OCI-LY1 (cell line): ENCODE data around the gene CCNA1.

Source experiments
- H2AFZ ChIP-seq: fragments of 200-600 bp; sonication (generic), shearing (Covaris generic); 2 replicates; pipeline ENCODE4 v1.6.0; 2014; ENCODE audit warnings: antibody characterized with exemption, mild to moderate bottlenecking, low read length
- H3F3A ChIP-seq: fragments of 200-600 bp; sonication (generic), shearing (Covaris generic); 2 replicates; pipeline ENCODE4 v1.6.0; 2014; ENCODE audit warnings: mild to moderate bottlenecking, antibody characterized with exemption, low read length, moderate library complexity; ENCODE audit not compliant: insufficient read depth
- H3K27ac ChIP-seq: fragments of 200-600 bp; sonication (generic); 2 replicates; pipeline ENCODE4 v1.5.1; 2014; ENCODE audit warnings: low read length, mixed run types, mild to moderate bottlenecking, low read depth; ENCODE audit not compliant: poor library complexity, severe bottlenecking
- H3K27me3 ChIP-seq: fragments of 200-600 bp; sonication (generic); 2 replicates; pipeline ENCODE4 v1.6.0; 2014; ENCODE audit warnings: antibody characterized with exemption, mild to moderate bottlenecking, low read length, moderate library complexity; ENCODE audit not compliant: insufficient read depth
- H3K36me3 ChIP-seq: fragments of 200-600 bp; sonication (generic); 2 replicates; pipeline ENCODE4 v1.6.1; 2014; ENCODE audit warnings: mild to moderate bottlenecking, antibody characterized with exemption, low read length, moderate library complexity, mixed read lengths; ENCODE audit not compliant: insufficient read depth
- H3K4me1 ChIP-seq: fragments of 200-600 bp; sonication (generic); 2 replicates; pipeline ENCODE4 v1.5.1; 2014; ENCODE audit warnings: mild to moderate bottlenecking, low read length, moderate library complexity; ENCODE audit not compliant: insufficient read depth, severe bottlenecking
- H3K4me2 ChIP-seq: fragments of 200-600 bp; sonication (generic), shearing (Covaris generic); 2 replicates; pipeline ENCODE4 v1.6.1; 2014; ENCODE audit warnings: low read length
- H3K4me3 ChIP-seq: fragments of 200-600 bp; sonication (generic); 2 replicates; pipeline ENCODE4 v1.5.1; 2014; ENCODE audit warnings: low read length, low read depth, mild to moderate bottlenecking, mixed read lengths; ENCODE audit not compliant: poor library complexity, severe bottlenecking
- H3K79me2 ChIP-seq: fragments of 200-600 bp; shearing (Covaris generic); 2 replicates; pipeline ENCODE4 v1.6.1; 2016; ENCODE audit warnings: mixed run types, low read length, mixed read lengths; ENCODE audit not compliant: insufficient read depth
- H3K9ac ChIP-seq: fragments of 200-600 bp; sonication (generic), shearing (Covaris generic); 2 replicates; pipeline ENCODE4 v1.6.1; 2014; ENCODE audit warnings: mild to moderate bottlenecking, low read length, mixed read lengths
- H3K9me2 ChIP-seq: fragments of 200-600 bp; sonication (generic), shearing (Covaris generic); 2 replicates; pipeline ENCODE4 v1.6.1; 2014; ENCODE audit warnings: low read depth, mild to moderate bottlenecking, low read length, mixed read lengths
- H3K9me3 ChIP-seq: fragments of 200-600 bp; shearing (Covaris generic); 2 replicates; pipeline ENCODE4 v1.6.1; 2014; ENCODE audit warnings: low read length, mixed read lengths
- H4K20me1 ChIP-seq: fragments of 200-600 bp; sonication (generic), shearing (Covaris generic); 2 replicates; pipeline ENCODE4 v1.6.0; 2016; ENCODE audit warnings: mild to moderate bottlenecking, low read length; ENCODE audit not compliant: insufficient read depth
- CTCF ChIP-seq: fragments of 200-600 bp; sonication (generic), shearing (Covaris generic); IDR thresholded peaks from 2 replicates; pipeline ENCODE4 v1.5.1; 2017; ENCODE audit warnings: mild to moderate bottlenecking, antibody characterized with exemption, low read length, moderate library complexity, mixed read lengths
- EZH2 ChIP-seq: fragments of 200-600 bp; sonication (generic), shearing (Covaris generic); IDR thresholded peaks from 2 replicates; pipeline ENCODE4 v1.8.0; 2017; ENCODE audit warnings: borderline replicate concordance, mixed run types, mild to moderate bottlenecking, antibody characterized with exemption, low read length, moderate library complexity, mixed read lengths

CCNA1 gene

GRCh38 chr13:36414461-36414860 is 17.8 kb upstream of the CCNA1 start:
- Histone ChIP-seq H3K27me3 (no peaks in the 10 kb centered on the region), H3K9me3 (no peaks in the 10 kb centered on the region), H3K4me3 (no peak overlapping the region), H4K20me1 (no peaks in the 10 kb centered on the region), H3K36me3 (no peaks in the 10 kb centered on the region), H3K9me2 (no peaks in the 10 kb centered on the region), H3K4me2 (no peak overlapping the region), H3K79me2 (no peaks in the 10 kb centered on the region), H2AFZ (no peak overlapping the region), H3F3A (no peaks in the 10 kb centered on the region), H3K27ac (no peak overlapping the region), H3K4me1 (no peaks in the 10 kb centered on the region), H3K9ac (no peak overlapping the region)
- TF ChIP-seq EZH2 (no peak), CTCF (no peak)

- H3K9me3 ChIP-seq = no peaks in the 10 kb centered on the region
- H4K20me1 ChIP-seq = no peaks in the 10 kb centered on the region
- TF ChIP-seq CTCF (no peak), EZH2 (no peak)
- no peak overlapping the region for H3K4me3 ChIP-seq
- no peaks in the 10 kb centered on the region for H3K4me1 ChIP-seq
- no peak overlapping the region for H3K27ac ChIP-seq
- H3K9ac ChIP-seq = no peak overlapping the region
- no peak overlapping the region for H2AFZ ChIP-seq
- H3K4me2 ChIP-seq = no peak overlapping the region
- no peaks in the 10 kb centered on the region for H3F3A ChIP-seq
- H3K27me3 ChIP-seq = no peaks in the 10 kb centered on the region
- H3K9me2 ChIP-seq = no peaks in the 10 kb centered on the region
- no peaks in the 10 kb centered on the region for H3K79me2 ChIP-seq
- H3K36me3 ChIP-seq = no peaks in the 10 kb centered on the region
These were observed 15.0 kb upstream of the CCNA1 start for GRCh38 chr13:36417331-36417730.

DNA sequence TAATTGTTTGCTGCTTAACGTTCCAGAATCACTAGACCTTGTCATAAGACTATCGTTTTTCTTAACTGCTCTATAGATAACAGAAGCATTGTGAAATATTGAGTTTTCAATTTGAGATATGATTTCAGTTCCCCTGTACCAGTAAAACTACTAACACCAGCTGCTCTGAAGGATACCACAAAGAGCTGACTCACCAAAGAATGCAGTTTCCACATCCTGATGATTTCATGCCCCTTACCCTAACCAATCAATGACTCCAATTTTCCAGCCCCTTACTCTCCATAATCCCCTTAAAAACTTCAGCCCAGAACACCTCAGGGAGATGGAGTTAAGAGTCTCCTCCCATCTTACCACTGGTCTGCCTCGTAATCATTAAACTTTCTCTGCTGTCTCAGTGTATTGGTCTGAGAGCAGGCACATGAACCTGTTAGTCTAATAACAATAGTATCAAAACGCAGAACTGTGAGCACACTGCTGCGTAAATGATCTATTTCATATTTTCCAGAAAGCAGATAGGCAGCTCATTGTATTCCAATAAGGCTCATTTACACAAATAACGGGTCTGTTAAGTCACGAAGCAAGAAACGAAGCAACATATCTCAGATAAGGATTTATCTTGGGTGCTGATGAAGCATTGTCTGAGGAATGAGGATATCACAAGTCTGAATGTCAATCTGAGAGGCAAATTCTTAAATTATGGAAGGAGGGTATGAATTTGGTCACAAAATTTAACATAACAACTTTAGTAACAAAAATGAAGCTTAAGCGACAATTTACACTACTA is 14.1 kb upstream of the CCNA1 start:
- H3K4me1 ChIP-seq = no peaks in the 10 kb centered on the region
- no peak overlapping the region for H3K9ac ChIP-seq
- no peaks in the 10 kb centered on the region for H3K9me3 ChIP-seq
- TF ChIP-seq EZH2 (no peak), CTCF (no peak)
- no peaks in the 10 kb centered on the region for H3K9me2 ChIP-seq
- no peaks in the 10 kb centered on the region for H3K79me2 ChIP-seq
- H3K27me3 ChIP-seq = no peaks in the 10 kb centered on the region
- H3K4me2 ChIP-seq = no peak overlapping the region
- H3K4me3 ChIP-seq = no peak overlapping the region
- no peaks in the 10 kb centered on the region for H4K20me1 ChIP-seq
- H2AFZ ChIP-seq = no peak overlapping the region
- H3F3A ChIP-seq = no peaks in the 10 kb centered on the region
- H3K27ac ChIP-seq = no peak overlapping the region
- no peaks in the 10 kb centered on the region for H3K36me3 ChIP-seq
